Esophagus squamous epithelium (tissue), 4 donors: ENCODE results near the gene MFN2.
"Not testable (repeated sequence)": the region's sequence is repeated elsewhere in the genome, so short reads cannot be mapped to it uniquely, and the experiment has no call there.

ENCODE experiments used
- POLR2A ChIP-seq, 4 donors: fragments of 450-650 bp; IDR thresholded peaks; one replicate each; pipeline ENCODE4 v1.6.1; 2017; ENCODE audit warnings: antibody characterized with exemption in 4 of 4, mild to moderate bottlenecking in 4 of 4, moderate library complexity in 3 of 4
- TF ChIP-seq, protein P1 (sequence below), 6 experiments: fragments of 450-650 bp in 4 of 6; fragments of 200-600 bp in 2 of 6; sonication (generic) in 2 of 6; IDR thresholded peaks; one replicate each; pipeline ENCODE4 v1.5.1; 2016 to 2019; ENCODE audit warnings: antibody characterized with exemption in 6 of 6, mild to moderate bottlenecking in 4 of 6, moderate library complexity in 4 of 6

DNA sequence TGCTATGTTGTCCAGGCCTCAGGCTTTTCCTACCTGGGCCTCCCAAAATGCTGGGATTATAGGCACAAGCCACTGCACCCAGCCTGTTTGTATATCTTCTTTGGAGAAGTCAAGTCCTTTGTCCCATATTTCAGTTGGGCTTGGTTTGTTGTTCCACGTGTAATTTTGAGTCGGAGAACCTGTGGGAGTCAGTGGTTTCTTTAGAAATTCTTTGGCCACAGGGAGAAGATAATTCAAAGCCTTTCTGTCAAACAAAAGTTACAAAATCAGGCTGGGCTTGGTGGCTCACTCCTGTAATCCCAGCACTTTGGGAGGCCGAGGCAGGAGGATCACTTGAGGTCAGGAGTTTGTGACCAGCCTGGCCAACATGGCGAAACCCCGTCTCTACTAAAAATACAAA lies 53.2 kb downstream of the MFN2 start:
- TF ChIP-seq, protein P1, sequence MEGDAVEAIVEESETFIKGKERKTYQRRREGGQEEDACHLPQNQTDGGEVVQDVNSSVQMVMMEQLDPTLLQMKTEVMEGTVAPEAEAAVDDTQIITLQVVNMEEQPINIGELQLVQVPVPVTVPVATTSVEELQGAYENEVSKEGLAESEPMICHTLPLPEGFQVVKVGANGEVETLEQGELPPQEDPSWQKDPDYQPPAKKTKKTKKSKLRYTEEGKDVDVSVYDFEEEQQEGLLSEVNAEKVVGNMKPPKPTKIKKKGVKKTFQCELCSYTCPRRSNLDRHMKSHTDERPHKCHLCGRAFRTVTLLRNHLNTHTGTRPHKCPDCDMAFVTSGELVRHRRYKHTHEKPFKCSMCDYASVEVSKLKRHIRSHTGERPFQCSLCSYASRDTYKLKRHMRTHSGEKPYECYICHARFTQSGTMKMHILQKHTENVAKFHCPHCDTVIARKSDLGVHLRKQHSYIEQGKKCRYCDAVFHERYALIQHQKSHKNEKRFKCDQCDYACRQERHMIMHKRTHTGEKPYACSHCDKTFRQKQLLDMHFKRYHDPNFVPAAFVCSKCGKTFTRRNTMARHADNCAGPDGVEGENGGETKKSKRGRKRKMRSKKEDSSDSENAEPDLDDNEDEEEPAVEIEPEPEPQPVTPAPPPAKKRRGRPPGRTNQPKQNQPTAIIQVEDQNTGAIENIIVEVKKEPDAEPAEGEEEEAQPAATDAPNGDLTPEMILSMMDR (IDR thresholded peaks at IDR 0.05), result not testable (repeated sequence)
- TF ChIP-seq POLR2A (IDR thresholded peaks at IDR 0.05), result not testable (repeated sequence)
